ENCODE results near the gene ACY1. TPM values are rescaled to one million over a fixed set of nuclear protein-coding genes. Genes with fewer than 3 reads are reported as not detected.

The ACY1 gene
- total and polyA plus RNA-seq, 2 of the 13 experiments (the other 11 are each of a cell fraction or from before 2014, with no cell fraction given): 113 to 162 TPM

DNA sequence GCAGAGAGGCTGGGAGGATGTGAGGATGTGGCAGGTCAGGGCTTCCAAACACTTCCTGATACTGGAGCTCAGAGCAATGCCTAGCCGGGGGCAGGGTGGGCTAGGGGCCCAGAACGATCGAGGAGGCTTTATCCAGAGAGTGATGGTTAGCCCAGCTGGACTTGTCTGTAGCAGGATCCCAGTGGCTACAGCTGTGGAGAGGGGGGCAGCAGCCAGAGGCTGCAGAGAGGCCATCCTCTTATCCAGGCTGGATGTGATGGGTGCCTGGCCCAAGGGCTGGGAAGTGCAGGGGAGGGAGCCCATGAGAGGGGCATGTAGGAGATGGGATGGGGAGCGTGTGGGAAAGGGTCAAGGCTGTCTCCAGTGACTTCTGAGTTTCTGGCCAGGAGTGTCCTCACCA is 36.5 kb upstream of the ACY1 start:
- no peak overlapping the region for H3K27ac ChIP-seq (ENCODE audit: extremely low read length, insufficient read depth, low read length)
- no peaks in the 10 kb centered on the region for H3K9me3 ChIP-seq (ENCODE audit: low read length)
- no peak overlapping the region for H3K4me3 ChIP-seq (replicated peaks in 1 of 3; ENCODE audit: insufficient read depth in 1 of 3, low read depth in 2 of 3, low read length in 3 of 3)
- CTCF ChIA-PET (ENCODE audit: low intra/inter-chr PET ratio, low total read pairs): no interaction called here
- TF ChIP-seq ONECUT2 (CRISPR knock-in tag; IDR thresholded peaks at IDR 0.05): no peak
- TF ChIP-seq CCDC6 (CRISPR knock-in tag; IDR thresholded peaks at IDR 0.05): no peak
- no peak for TF ChIP-seq ZNF687 (CRISPR knock-in tag; IDR thresholded peaks at IDR 0.05)
- no peak for TF ChIP-seq SMAD3 (CRISPR knock-in tag; IDR thresholded peaks at IDR 0.05)
- no peak for TF ChIP-seq ZKSCAN8 (CRISPR knock-in tag; IDR thresholded peaks at IDR 0.05; ENCODE audit: borderline replicate concordance)
- no peak for TF ChIP-seq ZFP1 (CRISPR knock-in tag; IDR thresholded peaks at IDR 0.05)
- TF ChIP-seq PHF21A (CRISPR knock-in tag; IDR thresholded peaks at IDR 0.05): no peak
- TF ChIP-seq LCORL (IDR thresholded peaks at IDR 0.05): no peak
- no peak for TF ChIP-seq LCORL (CRISPR knock-in tag; IDR thresholded peaks at IDR 0.05)
- TF ChIP-seq RARA (CRISPR knock-in tag; IDR thresholded peaks at IDR 0.05): no peak
- TF ChIP-seq, protein P1, sequence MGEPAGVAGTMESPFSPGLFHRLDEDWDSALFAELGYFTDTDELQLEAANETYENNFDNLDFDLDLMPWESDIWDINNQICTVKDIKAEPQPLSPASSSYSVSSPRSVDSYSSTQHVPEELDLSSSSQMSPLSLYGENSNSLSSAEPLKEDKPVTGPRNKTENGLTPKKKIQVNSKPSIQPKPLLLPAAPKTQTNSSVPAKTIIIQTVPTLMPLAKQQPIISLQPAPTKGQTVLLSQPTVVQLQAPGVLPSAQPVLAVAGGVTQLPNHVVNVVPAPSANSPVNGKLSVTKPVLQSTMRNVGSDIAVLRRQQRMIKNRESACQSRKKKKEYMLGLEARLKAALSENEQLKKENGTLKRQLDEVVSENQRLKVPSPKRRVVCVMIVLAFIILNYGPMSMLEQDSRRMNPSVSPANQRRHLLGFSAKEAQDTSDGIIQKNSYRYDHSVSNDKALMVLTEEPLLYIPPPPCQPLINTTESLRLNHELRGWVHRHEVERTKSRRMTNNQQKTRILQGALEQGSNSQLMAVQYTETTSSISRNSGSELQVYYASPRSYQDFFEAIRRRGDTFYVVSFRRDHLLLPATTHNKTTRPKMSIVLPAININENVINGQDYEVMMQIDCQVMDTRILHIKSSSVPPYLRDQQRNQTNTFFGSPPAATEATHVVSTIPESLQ (CRISPR knock-in tag; conservative IDR thresholded peaks at IDR 0.05): no peak
- no peaks in the 10 kb centered on the region for H3K79me2 ChIP-seq (ENCODE audit: insufficient read depth, low read length)
- FAIRE-seq: no peak
- POLR2A ChIA-PET: interaction anchor here (0.7 kb wide), 1 partner anchor 15 kb away, joined by 3 read pairs; no protein-coding TSS in a partner anchor
- H4K20me1 ChIP-seq (ENCODE audit: insufficient read depth, low read length): no peaks in the 10 kb centered on the region
- no peaks in the 10 kb centered on the region for H3K36me3 ChIP-seq (replicated peaks in 1 of 2; ENCODE audit: control insufficient read depth in 1 of 2, insufficient read depth in 2 of 2, low read length in 2 of 2)
- H3K9ac ChIP-seq (ENCODE audit: insufficient read depth, low read depth, low read length): no peak overlapping the region
- in situ Hi-C loops (cut with HindIII; ENCODE audit: extremely low pct_ligation_motif_present, low pct_unique_long_range_greater_than_20kb) (no loop called here), intact Hi-C loops (cut with micrococcal nuclease; ENCODE audit: unreplicated experiment) (no loop called here)
- DNase-seq (ENCODE audit: low spot score): no peak
- ATAC-seq: no peak
- no peak overlapping the region for H3K4me2 ChIP-seq (ENCODE audit: low read depth, low read length)
- no TSS peak for BruUV-seq (replicated peaks)
- no peaks in the 10 kb centered on the region for H3K27me3 ChIP-seq (ENCODE audit: control insufficient read depth in 1 of 2, insufficient read depth in 2 of 2, low read length in 2 of 2)
- H2AFZ ChIP-seq (ENCODE audit: low read length): no peak overlapping the region
- 94% methylated on average over 4 of the region's 4 CpGs for whole genome bisulfite sequencing (ENCODE audit: low lambda C conversion rate)
- H3K4me1 ChIP-seq (ENCODE audit: insufficient read depth, low read length): peaks cover 26% of the 10 kb centered on the region

Measured in HepG2 (cell line).